Embryonic facial prominence (tissue), 1 donor: Measurements from ENCODE around the gene NARS2.
"Not testable (repeated sequence)": the region's sequence is repeated elsewhere in the genome, so short reads cannot be mapped to it uniquely, and the experiment has no call there.

Experiments used
- DNase-seq: peaks from one replicate; pipeline ENCODE4 v3.0.0-alpha.2; 2016; ENCODE audit errors: extremely low spot score

Gene NARS2, protein sequence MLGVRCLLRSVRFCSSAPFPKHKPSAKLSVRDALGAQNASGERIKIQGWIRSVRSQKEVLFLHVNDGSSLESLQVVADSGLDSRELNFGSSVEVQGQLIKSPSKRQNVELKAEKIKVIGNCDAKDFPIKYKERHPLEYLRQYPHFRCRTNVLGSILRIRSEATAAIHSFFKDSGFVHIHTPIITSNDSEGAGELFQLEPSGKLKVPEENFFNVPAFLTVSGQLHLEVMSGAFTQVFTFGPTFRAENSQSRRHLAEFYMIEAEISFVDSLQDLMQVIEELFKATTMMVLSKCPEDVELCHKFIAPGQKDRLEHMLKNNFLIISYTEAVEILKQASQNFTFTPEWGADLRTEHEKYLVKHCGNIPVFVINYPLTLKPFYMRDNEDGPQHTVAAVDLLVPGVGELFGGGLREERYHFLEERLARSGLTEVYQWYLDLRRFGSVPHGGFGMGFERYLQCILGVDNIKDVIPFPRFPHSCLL

DNA sequence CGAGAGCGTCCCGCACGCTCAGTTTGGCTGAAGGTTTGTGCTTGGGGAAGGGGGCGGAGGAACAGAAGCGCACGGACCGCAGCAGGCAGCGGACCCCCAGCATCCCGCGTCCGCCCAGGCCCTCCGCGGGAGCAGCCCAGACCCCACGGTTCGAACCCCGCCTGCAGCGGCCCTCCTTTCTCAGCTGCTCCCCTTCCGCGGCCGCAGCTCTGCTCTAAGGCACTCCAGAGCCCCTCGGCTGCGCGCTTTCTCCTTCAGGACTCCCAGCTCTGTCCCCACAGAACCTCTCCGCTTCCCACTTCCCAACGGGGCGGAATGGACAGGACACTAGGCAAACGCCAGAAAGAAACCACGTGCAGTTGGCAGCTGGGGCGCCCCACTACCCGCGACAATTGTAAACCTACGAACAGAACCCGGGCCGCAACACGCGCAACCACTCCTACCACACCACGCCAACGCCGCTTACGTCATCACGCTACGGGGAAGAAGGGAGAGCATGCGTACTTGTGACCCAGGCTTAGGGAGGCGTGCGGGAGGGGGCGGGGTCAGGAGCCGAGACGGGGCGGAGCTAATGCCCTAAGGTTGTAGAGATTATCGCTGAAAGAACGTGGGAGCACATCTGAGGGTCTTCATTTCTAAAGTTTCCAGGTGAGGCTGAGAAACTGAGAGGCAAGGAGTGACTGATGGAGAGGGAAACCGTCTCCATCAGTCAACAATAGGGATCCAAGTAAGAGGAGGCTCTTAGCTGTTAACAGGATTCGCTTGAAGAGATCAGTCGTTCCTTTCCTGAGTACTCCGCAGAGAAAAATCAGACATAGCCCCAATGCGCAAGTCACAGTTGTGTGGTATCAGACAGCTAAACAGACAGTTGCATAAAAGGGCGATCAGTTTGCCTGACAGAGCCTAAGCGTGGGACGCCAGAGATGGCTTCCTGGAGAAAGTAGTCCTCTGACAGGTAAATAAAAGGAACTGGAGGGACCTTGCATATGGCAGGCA is at the start of gene NARS2:
Gene NARS2 (minus strand): TSS at position 479 of the 996 bp plus-strand sequence. CDS start 376 bp downstream, at position 103.
- DNase-seq = peak; percentile 98

DNA sequence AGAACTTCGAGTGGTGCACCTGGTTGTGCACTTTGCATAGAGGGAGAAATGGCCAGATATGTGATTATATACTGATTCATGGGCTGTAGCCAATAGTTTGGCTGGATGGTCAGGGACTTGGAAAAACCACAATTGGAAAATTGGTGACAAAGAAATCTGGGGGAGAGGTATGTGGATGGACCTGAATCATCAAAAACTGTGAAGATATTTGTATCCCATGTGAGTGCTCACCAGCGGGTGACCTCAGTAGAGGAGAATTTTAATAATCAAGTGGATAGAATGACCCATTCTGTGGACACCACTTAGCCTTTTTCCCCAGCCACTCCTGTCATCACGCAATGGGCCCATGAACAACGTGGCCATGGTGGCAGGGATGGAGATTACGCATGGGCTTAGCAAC is 48.0 kb upstream of the NARS2 start:
- no peak for DNase-seq

DNA sequence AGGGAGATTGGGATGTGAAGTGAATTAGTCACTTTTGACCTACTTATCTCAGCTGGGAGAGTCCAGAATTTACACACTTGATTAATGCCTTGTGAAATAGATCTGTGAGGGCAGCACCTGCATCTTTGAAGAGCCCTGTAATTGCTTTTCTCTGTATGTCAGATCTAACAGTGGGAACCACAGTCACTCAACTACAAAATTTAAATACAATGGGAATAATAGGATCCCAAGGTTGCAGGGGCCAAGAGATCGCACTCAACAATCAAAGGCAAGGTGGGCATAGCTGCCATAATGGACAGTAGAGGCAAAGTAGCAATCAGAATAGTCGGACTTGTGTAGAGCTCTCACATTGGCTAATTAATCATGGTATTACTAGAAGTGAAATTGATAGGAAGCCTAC is 45.5 kb upstream of the NARS2 start:
- no peak for DNase-seq

DNA sequence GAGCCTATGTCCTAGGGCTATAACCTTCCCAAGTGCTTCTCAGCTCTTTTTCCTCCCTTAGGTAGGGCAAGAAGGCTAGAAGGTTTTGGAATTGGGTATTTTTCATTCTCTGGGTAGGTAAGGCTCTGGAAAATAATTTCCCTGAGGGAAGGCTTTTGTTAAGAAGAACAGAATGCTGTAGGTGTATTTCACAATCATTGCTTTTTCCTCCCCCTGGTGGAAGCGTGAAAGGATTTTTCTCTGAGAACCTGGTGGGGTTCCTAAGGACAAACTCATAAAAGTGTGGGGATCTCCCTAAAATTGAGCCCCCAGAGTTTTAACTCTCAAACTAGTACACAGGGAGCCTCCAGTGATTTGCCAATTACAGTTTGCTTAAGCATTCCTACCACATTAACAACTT is 41.1 kb upstream of the NARS2 start:
- no peak for DNase-seq

DNA sequence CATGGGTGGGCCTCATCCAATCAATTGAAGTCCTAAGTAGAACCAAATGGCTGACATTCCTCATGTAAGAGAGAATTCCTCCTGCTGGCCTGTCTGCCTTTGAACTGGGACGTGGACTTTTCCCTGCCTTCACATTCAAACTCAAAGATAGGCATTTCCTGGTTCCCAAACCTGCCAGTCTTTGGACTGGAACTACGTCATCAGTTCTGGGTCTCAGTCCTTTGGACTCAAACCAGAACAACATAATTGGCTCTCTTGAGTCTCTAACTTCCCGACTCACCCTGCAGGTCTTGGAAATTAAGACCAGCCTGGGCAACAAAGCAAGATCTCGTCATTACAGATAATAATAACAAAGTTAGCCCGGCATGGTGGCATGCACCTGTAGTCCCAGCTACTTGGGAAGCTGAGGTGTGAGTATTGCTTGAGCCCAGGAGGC is 38.7 kb upstream of the NARS2 start:
- no peak for DNase-seq

DNA sequence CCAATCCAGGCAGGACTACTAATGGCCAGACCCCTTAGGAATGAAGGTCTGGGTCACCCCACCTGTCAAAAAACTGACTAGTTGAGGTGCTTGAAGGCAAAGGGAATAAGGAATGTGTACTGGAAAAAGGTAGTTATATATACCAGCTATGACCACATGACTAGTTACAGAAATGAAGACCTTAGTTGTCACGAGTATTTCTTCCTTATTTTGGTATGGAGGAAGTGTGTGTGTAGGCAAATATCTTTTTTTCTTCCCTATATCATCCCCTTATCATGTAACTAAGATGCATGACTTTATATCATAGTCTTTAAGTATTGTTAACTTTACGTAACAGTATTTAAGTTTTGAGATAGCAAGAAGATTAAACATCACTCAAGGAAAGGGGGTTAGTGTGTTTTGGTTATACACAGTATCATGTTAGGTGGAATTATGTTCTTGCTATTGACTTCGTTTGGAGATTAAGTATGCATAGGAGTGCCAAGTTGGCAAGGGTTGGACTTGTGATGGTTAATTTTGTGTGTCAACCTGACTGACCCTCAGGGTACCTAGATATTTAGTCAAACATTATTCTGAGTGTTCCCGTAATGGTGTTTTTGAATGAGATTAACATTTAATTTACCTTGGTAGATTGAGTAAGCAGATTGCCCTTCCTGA is 38.2 kb upstream of the NARS2 start:
- DNase-seq = no peak

DNA sequence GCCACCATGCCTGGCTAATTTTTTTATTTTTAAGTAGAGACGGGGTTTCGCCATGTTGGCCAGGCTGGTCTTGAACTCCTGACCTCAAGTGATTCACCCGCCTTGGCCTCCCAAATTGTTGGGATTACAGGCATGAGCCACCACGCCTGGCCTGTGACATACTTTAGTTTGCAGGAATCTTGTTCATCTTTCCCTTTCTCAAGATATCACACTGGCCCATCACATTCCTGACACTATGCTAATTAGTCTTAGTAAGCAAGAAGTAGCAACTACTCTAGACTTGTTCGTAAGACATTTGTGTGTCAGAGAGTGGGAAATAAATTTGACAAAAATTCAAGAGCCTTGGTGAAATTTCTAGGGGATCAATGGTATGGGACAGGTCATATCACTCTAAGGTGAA is 34.7 kb upstream of the NARS2 start:
- DNase-seq = not testable (repeated sequence)

DNA sequence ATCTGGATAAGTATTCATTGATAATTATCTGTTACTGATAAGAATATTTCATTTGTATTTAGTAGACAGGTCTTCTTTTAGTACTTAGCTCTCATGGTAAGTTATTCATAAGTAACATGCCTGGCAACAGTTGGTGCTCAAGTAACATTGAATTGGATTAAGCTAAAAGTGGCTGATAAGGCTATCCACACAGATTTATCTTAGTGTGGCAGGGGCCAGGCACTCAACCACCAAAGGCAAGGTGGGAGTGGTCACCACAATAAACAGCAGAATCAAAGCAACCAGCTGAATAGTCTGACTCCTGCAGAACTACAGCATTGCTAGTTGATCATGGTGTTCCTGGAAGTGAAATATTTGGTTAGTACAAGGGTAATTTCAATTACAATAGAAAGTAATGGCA is 33.0 kb upstream of the NARS2 start:
- no peak for DNase-seq

DNA sequence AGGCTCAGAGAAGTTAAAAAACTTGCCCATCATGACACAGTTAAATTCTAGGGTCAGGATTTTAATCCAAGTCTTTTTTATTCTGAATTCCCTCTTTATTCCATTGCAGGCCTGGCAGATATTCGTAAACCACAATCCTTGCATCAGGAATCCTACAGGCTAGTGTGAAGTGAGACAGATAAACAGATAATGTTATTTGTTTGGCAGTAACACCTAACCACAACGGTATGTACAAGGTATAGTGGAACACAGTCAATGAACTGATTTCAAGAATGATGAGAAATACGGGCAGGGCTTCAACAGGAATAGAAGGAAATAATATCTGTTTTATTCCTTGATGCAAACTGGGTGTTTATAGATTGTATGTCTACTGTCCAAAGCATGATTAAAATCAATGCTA is 32.0 kb upstream of the NARS2 start:
- DNase-seq = no peak

DNA sequence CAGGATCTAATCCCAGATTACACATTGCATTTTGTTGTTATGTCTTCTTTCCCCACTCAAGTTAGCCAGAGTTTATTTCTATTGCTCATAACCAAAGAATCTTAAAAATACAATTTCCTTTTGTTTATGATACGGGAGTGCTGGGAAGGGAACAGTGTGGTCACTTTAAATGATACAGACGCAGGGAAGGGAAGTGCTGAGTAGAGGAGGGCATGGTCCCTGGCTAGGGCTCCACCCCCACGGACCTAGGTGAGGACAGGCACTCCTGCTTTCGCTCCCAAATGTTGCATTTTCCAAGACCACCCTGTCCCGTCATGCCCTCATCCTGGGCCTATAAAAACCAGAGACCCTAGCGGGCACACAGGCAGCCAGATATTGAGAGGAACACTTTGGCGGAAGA is 30.6 kb upstream of the NARS2 start:
- no peak for DNase-seq

DNA sequence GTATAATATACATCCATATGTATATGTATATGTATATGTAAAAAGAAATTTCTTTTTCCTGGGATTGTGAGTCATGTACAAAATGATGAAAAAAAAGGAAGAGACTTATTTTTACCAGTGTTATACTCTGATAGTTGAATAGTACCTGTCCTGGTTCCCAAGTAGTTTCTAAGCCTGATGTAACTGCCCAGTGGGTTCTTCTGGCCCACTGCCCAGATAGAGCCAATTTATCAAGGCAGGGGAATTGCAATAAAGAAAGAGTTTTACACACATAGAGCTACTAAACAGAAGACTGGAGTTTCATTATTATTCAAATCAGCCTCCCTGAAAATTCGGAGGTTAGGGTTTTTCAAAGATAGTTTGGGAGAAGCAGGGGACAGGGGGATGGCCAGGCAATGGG is 29.1 kb upstream of the NARS2 start:
- no peak for DNase-seq

DNA sequence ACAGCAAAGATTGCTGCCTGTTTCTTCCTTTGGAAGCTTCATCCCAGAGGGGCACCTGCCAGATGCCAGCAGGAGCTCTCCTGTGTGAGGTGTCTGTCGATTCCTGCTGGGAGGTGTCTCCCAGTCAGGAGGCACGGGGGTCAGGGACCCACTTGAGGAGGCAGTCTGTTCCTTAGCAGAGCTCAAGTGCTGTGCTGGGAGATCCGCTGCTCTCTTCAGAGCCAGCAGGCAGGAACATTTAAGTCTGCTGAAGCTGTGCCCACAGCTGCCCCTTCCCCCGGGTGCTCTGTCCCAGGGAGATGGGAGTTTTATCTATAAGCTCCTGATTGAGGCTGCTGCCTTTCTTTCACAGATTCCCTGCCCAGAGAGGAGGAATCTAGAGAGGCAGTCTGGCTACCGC is 28.1 kb upstream of the NARS2 start:
- not testable (repeated sequence) for DNase-seq

DNA sequence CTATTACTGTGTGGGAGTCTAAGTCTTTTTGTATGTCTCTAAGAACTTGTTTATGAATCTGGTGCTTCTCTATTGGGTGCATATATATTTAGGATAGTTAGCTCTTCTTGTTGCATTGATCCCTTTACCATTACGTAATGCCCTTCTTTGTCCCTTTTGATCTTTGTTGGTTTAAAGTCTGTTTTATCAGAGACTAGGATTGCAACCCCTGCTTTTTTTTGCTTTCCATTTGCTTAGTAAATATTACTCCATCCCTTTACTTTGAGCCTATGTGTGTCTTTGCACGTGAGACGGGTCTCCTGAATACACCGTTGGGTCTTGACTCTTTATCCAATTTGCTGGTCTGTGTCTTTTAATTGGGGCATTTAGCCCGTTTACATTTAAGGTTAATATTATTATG is 26.4 kb upstream of the NARS2 start:
- DNase-seq = not testable (repeated sequence)

DNA sequence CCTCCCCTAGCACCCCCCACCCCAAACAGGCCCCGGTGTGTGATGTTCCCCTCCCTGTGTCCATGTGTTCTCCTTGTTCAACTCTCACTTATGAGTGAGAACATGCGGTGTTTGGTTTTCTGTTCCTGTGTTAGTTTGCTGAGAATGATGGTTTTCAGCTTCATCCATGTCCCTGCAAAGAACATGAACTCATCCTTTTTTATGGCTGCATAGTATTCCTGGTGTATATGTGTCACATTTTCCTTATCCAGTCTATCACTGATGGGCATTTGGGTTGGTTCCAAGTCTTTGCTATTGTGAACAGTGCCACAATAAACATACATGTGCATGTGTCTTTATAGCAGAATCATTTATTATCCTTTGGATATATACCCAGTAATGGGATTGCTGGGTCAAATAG is 22.9 kb upstream of the NARS2 start:
- not testable (repeated sequence) for DNase-seq

DNA sequence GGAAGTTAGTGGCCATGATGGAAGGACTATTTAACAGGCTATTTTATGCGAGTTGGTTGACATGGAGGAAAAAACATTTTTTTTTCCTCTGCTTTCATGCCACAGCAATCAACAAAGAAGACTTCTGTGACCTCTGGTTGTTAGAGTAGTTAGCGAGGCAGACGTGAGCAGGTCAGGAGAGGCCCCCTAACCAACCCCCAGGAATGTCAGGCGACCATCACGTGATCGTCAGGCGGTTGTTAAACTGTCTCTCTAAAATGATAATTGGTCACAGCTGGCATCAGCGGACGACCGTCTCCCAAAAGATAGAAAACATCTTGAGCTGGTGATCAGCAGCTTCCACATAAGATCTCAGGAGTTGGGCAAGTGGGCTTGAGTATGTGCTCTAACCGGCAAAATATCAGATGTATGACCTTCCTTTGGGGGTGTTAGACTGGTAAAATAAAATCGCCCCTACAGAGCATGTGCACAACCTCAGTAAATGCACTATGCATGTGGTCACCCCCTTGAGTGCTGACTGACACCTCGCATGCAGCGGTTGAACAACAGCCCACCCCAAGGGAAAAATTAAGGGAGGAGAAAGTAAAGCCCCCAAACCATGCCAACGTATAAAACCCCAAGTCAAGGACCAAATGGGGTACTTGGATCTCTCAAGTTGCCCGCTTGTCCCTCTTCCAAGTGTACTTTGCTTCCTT is 20.9 kb upstream of the NARS2 start:
- no peak for DNase-seq

DNA sequence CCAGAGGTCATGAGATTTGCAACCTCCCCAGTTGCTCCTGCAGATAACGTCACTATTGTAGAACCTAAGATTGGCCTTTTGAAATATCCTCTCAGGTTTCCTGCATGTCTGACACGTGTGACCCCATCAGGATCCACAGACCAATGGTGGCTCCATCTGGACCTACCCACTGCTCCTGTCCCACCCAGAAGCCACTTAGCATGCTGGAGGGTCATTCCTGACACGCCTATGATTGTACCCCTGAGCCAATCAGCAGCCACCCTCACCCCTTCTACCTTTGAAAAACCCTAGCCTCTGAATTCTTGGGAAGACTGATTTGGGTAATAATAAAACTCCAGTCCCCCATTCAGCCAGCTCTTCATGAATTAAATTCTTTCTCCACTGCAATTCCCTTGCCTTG is 20.1 kb upstream of the NARS2 start:
- no peak for DNase-seq

DNA sequence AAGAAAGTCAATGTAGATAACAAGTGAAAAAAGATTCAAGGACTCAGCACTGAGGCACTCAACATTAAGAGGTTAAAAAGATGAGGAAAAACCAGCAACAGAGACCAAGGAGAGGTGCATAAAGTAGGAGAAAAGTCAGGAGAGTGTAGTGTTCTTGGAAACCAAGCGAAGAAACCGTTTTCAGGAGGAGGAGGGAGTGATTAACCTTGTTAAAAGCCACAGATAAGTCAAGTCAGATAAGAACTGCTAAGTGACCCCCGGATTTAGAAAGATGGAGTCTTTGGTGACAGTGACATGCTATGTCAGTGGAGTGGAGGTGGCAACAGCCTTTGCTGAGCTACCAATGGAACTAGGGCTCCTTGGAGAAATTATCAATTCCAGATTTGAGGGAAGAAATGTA is 13.9 kb upstream of the NARS2 start:
- no peak for DNase-seq

DNA sequence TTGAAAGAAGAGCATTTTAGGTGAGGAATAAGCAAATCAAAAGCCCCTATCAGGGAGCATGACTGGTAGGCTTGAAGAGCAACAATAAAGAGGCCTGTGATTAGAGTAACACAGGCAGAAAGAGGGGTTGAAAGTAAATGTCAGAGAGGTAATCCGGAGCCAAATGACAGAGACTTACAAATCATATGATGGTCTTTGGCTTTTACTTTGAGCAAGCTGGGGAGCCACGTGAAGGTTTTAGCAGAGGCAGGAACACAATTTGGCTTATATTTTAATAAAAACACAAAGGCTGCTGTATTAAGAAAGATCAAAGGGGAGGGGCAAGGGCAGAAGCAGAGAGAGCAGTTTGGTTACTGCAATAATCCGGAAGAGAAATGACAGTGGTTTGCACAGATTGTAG is 12.8 kb upstream of the NARS2 start:
- no peak for DNase-seq

DNA sequence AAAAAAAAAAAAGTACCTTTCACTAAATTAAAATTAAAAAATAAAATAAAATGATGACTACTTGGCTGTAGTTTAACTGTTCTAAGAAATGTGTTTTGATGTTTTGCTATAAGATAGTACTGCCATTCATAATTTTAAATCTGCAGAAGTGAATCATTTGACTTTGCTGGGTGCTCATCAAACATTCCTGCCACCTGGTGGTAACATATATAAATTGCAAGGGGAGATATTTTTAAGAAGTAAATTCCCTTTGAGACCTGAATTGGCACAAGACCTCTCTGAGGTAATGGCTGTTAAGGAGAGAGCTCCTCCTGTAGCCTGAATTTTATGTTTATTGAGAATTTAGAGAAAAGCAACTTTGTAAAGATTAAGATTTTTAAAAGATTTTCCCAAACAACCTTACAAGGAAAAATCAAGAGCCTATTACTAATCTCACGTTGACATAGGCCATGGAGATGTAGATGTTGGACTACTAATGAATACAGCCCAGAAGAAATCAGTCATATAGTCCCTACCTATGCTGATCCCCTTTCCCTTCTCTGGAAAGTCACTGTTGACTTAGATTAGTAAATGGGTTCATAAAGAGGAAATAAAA is 11.9 kb upstream of the NARS2 start:
- no peak for DNase-seq

DNA sequence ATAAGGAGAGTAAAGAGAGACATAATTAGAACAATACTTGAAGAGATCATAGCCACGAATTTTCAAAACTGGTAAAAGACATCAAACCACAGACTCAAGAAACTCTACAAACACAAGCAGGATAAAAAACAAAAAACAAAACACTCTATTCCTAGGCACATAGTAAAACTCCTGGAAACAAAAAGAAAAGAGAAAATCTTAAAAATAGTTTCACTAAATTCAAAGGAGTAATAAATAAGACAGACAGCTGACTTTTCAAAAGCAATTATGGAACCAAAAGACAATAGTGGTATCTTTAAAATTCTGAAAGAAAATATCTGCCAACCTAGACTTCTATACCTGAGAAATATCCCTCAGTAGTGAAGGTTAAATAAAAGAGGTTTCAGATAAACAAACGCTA is 9.2 kb upstream of the NARS2 start:
- no peak for DNase-seq

DNA sequence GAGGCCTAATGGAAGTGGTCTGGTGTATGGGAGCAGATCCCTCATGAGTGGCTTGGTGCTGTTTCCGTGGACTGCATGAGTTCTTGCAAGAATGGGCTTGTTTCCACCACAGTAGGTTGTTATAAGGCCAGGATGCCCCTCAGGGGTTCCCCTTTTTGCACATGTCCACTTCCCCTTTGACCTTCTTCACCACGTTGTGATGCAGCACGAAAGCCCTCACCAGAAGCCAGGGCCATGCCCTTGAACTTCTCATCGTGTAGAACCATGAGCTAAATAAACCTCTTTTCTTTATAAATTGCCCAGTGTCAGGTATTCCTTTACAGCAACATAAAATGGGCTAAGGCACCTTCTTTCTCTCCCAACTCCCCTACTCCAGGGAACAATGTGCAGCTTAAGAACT is 2.8 kb upstream of the NARS2 start:
- DNase-seq = no peak
